GM12865 (cell line): ENCODE results near the gene ERCC6L2.

Experiments
- DNase-seq: peaks from one replicate; pipeline ENCODE4 v3.0.0; 2010; ENCODE audit warnings: low read depth
- H3K4me3 ChIP-seq: 2 replicates; pipeline ENCODE4 v1.5.1; 2011; ENCODE audit warnings: mild to moderate bottlenecking, low read depth, low read length, control low read depth
- TF ChIP-seq, protein P1 (sequence below): IDR thresholded peaks from 2 replicates; pipeline ENCODE4 v1.5.1; 2011; ENCODE audit warnings: low read length, control low read depth, low read depth, inconsistent platforms; ENCODE audit not compliant: insufficient read depth; ENCODE audit errors: missing control alignments

ERCC6L2 gene

DNA sequence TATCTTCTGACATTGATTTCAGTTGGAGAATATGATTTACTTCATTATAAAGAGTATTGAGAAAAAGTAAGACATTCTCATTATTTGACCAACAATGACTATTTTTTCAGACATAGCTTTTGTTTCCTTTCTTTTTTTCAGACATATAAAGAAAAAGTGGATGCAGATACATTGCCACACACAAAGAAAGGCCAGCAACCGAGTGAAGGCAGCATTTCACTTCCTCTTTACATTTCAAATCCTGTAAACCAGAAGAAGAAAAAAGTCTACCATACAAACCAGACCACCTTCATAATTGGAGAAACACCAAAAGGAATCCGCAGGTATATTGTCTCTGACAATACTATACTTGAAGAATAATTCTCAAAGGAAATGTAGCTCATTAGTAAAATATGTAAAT lies 128.9 kb downstream of the ERCC6L2 start:
- H3K4me3 ChIP-seq = no peak overlapping the region
- DNase-seq = no peak
- TF ChIP-seq, protein P1, sequence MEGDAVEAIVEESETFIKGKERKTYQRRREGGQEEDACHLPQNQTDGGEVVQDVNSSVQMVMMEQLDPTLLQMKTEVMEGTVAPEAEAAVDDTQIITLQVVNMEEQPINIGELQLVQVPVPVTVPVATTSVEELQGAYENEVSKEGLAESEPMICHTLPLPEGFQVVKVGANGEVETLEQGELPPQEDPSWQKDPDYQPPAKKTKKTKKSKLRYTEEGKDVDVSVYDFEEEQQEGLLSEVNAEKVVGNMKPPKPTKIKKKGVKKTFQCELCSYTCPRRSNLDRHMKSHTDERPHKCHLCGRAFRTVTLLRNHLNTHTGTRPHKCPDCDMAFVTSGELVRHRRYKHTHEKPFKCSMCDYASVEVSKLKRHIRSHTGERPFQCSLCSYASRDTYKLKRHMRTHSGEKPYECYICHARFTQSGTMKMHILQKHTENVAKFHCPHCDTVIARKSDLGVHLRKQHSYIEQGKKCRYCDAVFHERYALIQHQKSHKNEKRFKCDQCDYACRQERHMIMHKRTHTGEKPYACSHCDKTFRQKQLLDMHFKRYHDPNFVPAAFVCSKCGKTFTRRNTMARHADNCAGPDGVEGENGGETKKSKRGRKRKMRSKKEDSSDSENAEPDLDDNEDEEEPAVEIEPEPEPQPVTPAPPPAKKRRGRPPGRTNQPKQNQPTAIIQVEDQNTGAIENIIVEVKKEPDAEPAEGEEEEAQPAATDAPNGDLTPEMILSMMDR = no peak

DNA sequence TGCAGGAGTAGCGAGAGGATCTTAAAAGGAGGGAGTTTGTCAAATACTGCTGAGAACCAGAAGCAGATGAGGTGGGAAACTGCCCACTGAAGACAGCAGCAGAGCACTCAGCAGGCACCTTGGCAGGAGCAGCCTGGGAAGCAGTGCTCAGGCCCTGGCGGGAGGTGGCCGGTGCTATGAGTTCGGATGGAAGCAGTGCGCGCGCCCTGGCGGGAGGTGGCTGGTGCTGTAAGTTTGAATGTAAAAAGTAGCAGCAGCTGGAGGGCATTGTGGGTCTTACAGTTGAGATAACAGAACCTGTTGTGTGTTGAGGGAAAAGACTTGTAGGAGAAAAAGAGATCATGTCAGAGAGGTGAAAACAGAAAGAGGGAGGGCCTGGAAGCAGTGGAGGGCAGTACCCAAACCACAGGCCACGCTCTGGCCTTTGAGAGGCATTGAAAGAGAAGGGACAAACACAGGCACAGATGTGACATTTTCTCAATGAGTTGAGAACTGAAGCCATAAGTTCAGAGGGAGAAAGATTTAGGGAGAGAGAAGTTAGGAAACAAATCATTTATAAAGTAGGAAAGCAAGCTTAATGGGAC lies 130.9 kb downstream of the ERCC6L2 start:
- no peak overlapping the region for H3K4me3 ChIP-seq
- TF ChIP-seq, protein P1 = no peak
- DNase-seq = no peak

DNA sequence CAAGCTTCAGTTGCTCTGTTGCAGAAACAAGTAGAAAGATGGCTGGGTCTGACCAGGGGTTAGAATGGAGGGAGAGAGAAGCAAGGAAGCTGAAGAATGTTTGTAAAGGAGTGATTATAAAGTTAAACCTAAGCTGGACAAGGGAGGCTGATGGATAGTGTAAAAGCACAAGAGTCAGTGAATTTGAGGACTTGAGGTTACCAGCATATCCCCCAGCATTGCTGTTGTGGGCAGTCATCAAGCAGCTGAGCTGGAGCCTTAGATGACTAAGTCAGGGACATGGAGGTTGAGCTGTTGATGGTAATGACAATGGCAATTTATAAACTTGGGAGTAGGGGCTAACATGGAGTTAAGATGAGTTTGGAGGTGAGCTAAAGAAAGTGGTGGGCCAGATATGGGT lies 131.5 kb downstream of the ERCC6L2 start:
- H3K4me3 ChIP-seq = no peak overlapping the region
- DNase-seq = no peak
- TF ChIP-seq, protein P1 = no peak

DNA sequence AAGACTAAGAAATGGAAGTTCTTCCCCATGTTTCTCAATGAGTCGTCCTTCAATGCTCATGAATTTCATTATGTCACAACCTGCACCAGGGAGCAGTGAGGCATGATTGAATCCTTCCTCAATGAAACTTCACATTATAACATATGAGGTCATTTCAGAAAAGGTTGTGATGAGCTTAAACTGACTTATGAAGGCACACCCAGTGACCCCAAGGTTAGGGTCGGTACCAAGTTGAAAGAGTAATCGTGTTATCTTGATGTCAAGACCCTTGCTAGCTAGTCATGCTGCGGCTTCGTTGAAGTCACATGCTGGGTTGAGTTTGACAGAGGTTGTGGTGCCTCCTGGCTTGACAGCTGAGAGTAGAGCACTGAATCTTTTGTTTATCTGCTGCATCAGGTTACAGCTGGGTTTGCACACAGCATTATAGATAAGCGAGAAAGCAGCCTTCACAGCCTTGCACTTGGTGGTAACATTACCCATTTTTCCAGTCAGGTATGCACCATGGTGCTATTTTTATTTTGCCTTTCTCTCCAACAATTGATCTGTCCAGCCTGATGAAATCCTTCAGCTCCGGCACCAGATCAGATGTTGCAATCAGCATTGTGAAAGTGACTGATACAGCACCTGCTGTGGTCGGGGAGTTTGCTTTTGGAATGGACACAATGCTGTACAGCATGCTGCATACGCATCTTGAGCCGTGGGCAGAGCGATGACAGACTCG lies 133.2 kb downstream of the ERCC6L2 start:
- no peak overlapping the region for H3K4me3 ChIP-seq
- DNase-seq = peak; percentile 5
- TF ChIP-seq, protein P1 = no peak

DNA sequence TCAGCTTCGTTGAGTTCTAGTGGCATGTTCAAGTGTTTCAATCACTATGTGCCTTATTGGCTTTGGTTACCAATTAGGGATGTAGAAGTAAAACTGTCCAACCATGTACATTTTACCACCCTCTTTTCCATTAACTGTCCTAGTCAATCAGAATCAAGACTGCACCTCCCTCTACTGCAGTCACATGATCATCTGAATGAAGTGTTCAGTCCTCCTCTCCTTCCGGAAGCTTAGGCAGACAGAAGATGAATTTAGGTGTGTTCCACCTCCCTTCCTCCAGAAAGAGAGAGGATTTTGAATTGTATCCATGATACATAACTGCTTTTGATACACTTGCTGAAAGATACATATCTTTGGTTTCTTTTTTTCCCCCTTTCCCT lies 133.7 kb downstream of the ERCC6L2 start:
- DNase-seq = no peak
- no peak overlapping the region for H3K4me3 ChIP-seq
- TF ChIP-seq, protein P1 = no peak

DNA sequence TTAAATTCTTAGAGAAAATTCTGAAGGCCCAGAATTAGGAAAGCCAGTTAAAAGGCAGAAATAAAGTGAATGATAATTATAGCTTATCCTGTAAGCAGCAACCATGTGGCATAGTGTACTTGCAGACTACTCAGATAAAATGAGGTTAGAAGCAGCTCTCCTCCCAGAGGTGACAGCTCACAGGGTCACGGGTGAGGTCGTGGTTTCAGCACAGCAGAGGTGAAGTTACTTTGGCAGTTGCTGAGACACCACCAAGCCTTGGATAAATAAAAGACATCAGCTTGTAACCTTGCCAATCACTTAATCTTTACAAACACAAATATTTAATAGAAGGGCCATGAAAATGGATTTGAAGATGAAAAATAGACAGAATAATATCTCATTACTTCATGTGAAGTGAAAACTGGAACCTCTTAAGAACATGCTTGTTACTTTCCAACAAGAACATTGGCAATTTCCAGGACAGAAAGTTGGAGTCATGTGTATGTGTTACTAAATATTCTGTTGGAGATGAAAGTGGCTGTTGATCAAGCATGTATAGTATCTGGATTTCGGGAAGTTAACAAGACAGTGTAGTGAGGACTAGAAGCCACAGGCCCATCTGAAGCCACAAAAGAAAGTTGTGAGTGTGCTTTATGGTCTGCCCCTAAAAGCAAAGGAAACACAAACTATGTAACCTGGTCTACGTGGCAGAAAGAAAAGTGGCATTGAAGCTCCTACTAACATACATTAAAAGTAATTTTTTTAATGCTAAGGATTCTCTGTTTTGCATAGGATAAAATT lies 134.4 kb downstream of the ERCC6L2 start:
- no peak overlapping the region for H3K4me3 ChIP-seq
- peak; percentile 17 for DNase-seq
- TF ChIP-seq, protein P1 = no peak
